ENCODE data around the gene PITPNC1. TPM values are rescaled to one million over a fixed set of nuclear protein-coding genes. Genes with fewer than 3 reads are reported as not detected.

Gene PITPNC1
- total RNA-seq, 1 donor from 2014 or later, result 21.5 TPM

DNA sequence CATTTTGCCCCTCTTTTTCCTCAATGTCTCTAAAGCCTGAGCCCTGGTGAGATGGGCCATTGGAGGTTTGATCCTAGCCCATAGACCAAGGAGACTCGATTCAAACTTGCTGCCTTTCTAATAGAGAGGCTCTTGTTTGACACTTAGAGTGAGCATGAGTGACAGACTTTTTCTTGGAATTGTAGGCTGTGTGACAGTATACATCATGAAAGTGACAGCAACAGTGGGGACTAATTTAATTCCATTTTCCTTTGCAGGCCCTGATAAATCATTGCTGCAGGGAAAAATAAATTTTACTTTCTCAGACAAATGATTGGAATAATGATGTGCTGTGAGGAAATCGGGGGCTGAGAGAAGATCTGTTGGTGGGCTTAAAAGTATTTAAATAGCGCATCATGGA, 171.6 kb downstream of the PITPNC1 start:
- H3K36me3 Mint-ChIP-seq (ENCODE audit: low read depth), result no peaks in the 10 kb centered on the region
- H3K4me1 Mint-ChIP-seq, result no peaks in the 10 kb centered on the region
- H3K27ac Mint-ChIP-seq (ENCODE audit: unreplicated experiment), result no peak overlapping the region
- H3K27me3 Mint-ChIP-seq (ENCODE audit: low read depth), result no peaks in the 10 kb centered on the region
- DNase-seq (ENCODE audit: low read depth, low spot score), result no peak
- no peaks in the 10 kb centered on the region for H3K9me3 Mint-ChIP-seq
- no peak overlapping the region for H3K4me3 Mint-ChIP-seq
- TF ChIP-seq, protein P1, sequence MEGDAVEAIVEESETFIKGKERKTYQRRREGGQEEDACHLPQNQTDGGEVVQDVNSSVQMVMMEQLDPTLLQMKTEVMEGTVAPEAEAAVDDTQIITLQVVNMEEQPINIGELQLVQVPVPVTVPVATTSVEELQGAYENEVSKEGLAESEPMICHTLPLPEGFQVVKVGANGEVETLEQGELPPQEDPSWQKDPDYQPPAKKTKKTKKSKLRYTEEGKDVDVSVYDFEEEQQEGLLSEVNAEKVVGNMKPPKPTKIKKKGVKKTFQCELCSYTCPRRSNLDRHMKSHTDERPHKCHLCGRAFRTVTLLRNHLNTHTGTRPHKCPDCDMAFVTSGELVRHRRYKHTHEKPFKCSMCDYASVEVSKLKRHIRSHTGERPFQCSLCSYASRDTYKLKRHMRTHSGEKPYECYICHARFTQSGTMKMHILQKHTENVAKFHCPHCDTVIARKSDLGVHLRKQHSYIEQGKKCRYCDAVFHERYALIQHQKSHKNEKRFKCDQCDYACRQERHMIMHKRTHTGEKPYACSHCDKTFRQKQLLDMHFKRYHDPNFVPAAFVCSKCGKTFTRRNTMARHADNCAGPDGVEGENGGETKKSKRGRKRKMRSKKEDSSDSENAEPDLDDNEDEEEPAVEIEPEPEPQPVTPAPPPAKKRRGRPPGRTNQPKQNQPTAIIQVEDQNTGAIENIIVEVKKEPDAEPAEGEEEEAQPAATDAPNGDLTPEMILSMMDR (conservative IDR thresholded peaks at IDR 0.05), result no peak

DNA sequence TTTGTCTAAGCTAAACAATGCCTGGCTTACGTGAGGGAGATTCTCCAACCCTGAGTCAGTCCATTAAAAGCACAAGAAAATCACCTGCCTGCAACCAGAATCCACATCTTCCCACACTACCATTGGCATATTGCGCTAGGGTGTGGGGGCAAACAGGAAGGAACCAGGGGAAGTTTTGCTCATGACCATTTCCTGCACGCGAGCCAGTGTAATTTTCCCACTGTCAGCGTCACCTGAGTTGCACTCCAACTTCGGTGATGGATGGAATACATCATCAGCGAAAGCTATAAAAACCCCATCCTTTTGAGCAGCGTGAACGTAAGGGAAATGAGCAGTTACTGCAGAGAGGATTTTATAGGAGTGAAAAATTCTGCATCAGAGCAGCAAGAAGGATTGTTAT, 172.7 kb downstream of the PITPNC1 start:
- Mint-ChIP-seq H3K9me3 (no peaks in the 10 kb centered on the region), H3K36me3 (ENCODE audit: low read depth) (no peaks in the 10 kb centered on the region), H3K4me3 (no peak overlapping the region), H3K27ac (ENCODE audit: unreplicated experiment) (no peak overlapping the region), H3K4me1 (no peaks in the 10 kb centered on the region), H3K27me3 (ENCODE audit: low read depth) (no peaks in the 10 kb centered on the region)
- DNase-seq (ENCODE audit: low read depth, low spot score), result no peak
- TF ChIP-seq, protein P1 (conservative IDR thresholded peaks at IDR 0.05), result no peak

DNA sequence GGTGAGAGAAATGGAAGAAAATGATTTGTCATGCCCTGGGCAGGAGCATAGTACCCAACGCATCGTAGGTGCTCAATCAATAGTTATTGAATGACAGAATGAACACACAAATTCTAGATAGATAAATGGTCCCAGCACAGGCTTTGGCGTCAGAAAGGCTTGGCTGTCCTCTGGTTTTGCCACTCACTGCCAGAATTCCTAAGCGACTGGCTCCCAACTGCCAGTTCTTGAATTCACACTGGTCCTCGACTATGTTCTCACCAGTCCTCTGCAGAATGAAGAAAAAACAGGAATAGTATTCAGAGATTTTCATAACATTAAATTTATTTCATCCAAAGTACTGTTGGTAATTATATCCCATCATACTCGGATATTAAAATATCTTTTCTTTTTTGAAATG, 177.6 kb downstream of the PITPNC1 start:
- TF ChIP-seq, protein P1 (conservative IDR thresholded peaks at IDR 0.05), result no peak
- Mint-ChIP-seq H3K4me1 (no peaks in the 10 kb centered on the region), H3K27ac (ENCODE audit: unreplicated experiment) (no peak overlapping the region), H3K27me3 (ENCODE audit: low read depth) (no peaks in the 10 kb centered on the region), H3K9me3 (peaks cover 3% of the 10 kb centered on the region), H3K4me3 (no peak overlapping the region), H3K36me3 (ENCODE audit: low read depth) (peaks cover 5% of the 10 kb centered on the region)
- DNase-seq (ENCODE audit: low read depth, low spot score), result no peak

DNA sequence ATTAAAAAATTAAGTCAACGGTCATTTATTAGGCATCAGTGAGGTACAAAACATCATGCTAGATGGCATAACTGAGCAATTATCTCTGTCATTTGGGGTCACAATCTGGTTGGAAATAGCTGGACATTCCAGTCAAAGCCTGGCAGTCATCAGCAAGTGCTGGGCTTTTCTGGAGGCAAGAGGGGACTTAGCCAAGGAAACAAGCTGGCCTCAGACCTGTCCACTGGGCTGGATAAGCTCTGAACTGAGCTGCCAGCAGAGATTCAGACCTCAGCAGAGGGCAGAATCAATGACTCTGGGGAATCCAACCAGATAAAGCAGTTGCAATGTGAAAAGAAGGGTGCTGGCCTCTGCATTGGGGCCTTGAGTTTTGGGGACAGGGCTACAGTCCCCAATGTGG, 178.8 kb downstream of the PITPNC1 start:
- no peak overlapping the region for H3K4me3 Mint-ChIP-seq
- H3K27me3 Mint-ChIP-seq (ENCODE audit: low read depth), result no peaks in the 10 kb centered on the region
- H3K4me1 Mint-ChIP-seq, result no peaks in the 10 kb centered on the region
- TF ChIP-seq, protein P1 (conservative IDR thresholded peaks at IDR 0.05), result no peak
- peaks cover 5% of the 10 kb centered on the region for H3K36me3 Mint-ChIP-seq (ENCODE audit: low read depth)
- no peak for DNase-seq (ENCODE audit: low read depth, low spot score)
- no peak overlapping the region for H3K27ac Mint-ChIP-seq (ENCODE audit: unreplicated experiment)
- peaks cover 3% of the 10 kb centered on the region for H3K9me3 Mint-ChIP-seq

DNA sequence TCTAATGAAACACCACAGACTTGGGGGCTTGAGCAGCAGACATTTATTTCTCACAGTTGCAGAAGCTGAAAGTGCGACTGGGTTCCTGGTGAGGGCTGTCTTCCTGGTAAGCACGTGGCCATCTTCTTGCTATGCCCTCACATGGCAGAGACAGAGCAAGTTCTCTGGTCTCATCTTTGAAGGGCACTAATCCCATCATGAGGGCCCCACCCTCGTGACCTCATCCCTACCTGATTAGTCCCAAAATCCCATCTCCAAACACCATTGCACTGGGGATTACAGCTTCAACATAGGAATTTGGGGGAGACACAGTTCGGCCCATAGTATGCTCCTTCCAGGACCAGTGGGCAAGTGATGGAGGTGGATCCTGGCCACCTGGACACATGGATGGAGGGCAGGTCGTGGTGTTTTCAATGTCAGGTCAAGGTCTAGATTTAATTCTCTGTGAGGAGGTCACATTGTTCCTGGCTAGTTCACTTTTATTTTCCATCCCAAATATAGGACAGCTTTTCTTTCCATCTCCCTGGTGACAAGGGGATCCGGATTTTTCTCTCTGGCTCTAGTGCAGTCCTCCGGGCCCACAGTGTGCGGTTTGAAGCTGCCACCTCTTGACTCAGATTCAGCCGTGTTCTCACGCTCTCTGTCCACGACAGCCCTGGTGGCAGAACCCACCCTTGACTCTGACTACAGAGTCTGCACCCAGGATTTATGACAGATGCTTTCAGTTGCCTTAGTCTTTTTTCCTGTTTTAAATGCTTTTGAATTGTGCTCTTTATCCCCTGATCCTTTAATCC, 180.2 kb downstream of the PITPNC1 start:
- no peak for DNase-seq (ENCODE audit: low read depth, low spot score)

More for the DNA sequence above, 180.2 kb downstream of the PITPNC1 start:
- TF ChIP-seq, protein P1 (conservative IDR thresholded peaks at IDR 0.05), result no peak
- peaks cover 3% of the 10 kb centered on the region for H3K9me3 Mint-ChIP-seq
- peaks cover 3% of the 10 kb centered on the region for H3K4me1 Mint-ChIP-seq
- H3K4me3 Mint-ChIP-seq, result no peak overlapping the region
- H3K27me3 Mint-ChIP-seq (ENCODE audit: low read depth), result no peaks in the 10 kb centered on the region
- no peak overlapping the region for H3K27ac Mint-ChIP-seq (ENCODE audit: unreplicated experiment)
- H3K36me3 Mint-ChIP-seq (ENCODE audit: low read depth), result peaks cover 5% of the 10 kb centered on the region

All from neural crest cell (in vitro differentiated cells).